Left lung (tissue), 10 donors: ENCODE results near the gene FAXC. TPM values are rescaled to one million over a fixed set of nuclear protein-coding genes. Genes with fewer than 3 reads are reported as not detected.

Experiments used
- ATAC-seq: fragments of 200-7000 bp; cut with Tn5 transposase; one replicate; pipeline ENCODE4 v1.9.1; 2020; ENCODE audit warnings: moderate library complexity
- DNase-seq, 4 donors: peaks; one replicate each; pipeline ENCODE4 v3.0.0-alpha.2; 2013 to 2020
- H3K27ac ChIP-seq, 2 donors: fragments of 200-600 bp; sonication (generic) in 1 of 2; one replicate each; pipeline versions ENCODE4 v1.5.0 to v1.8.0; 2020 to 2021
- H3K27me3 ChIP-seq, 2 donors: fragments of 200-600 bp; sonication (generic) in 1 of 2; one replicate each; pipeline versions ENCODE4 v1.5.0 to v1.8.0; 2020 to 2021
- H3K36me3 ChIP-seq, 2 donors: fragments of 200-600 bp; sonication (generic) in 1 of 2; one replicate each; pipeline versions ENCODE4 v1.5.0 to v1.8.0; 2020 to 2021
- H3K4me1 ChIP-seq, 2 donors: fragments of 200-600 bp; one replicate each; pipeline ENCODE4 v1.8.0; 2021
- H3K4me3 ChIP-seq, 2 donors: fragments of 200-600 bp; sonication (generic) in 1 of 2; one replicate each; pipeline versions ENCODE4 v1.5.0 to v1.8.0; 2020 to 2021; ENCODE audit warnings: mild to moderate bottlenecking in 1 of 2
- H3K9me3 ChIP-seq, 2 donors: fragments of 200-600 bp; sonication (generic) in 1 of 2; one replicate each; pipeline versions ENCODE4 v1.5.0 to v1.8.0; 2020 to 2021
- intact Hi-C, 2 donors: fragments of 100-400 bp; cut with DNase I; formaldehyde crosslinking; loops; one replicate each; pipeline versions ENCODE4 v1.11.2 to v1.14.2; 2022
- polyA plus RNA-seq, 6 donors: library from polyadenylated mRNA; unstranded; fragments of 120-200 nt; gene quantifications; one replicate each; pipeline ENCODE4 v1.2.1, GENCODE V29; 2013; ENCODE audit not compliant: insufficient read length in 6 of 6
- total RNA-seq, 2 donors: library from RNA; stranded (reverse); fragmentation: NEBNext Ultra II Directional; extraction: Animal tissue kit (Norgen Biotek cat#: 25700); gene quantifications; one replicate each; pipeline ENCODE4 v1.2.1, GENCODE V29; 2021
- TF ChIP-seq, protein P1 (sequence below), 2 donors: fragments of 200-600 bp; sonication (generic) in 1 of 2; IDR thresholded peaks; one replicate each; pipeline versions ENCODE4 v1.5.0 to v1.8.0; 2021; ENCODE audit warnings: antibody characterized with exemption in 2 of 2
- donor health status: DM: no; HTN: yes; CAD: no.
- donor health status: DM: no; HTN: no; CAD: no.

FAXC gene
- total and polyA plus RNA-seq, 8 donors, result 5.2 to 12.7 (median 8.6) TPM

DNA sequence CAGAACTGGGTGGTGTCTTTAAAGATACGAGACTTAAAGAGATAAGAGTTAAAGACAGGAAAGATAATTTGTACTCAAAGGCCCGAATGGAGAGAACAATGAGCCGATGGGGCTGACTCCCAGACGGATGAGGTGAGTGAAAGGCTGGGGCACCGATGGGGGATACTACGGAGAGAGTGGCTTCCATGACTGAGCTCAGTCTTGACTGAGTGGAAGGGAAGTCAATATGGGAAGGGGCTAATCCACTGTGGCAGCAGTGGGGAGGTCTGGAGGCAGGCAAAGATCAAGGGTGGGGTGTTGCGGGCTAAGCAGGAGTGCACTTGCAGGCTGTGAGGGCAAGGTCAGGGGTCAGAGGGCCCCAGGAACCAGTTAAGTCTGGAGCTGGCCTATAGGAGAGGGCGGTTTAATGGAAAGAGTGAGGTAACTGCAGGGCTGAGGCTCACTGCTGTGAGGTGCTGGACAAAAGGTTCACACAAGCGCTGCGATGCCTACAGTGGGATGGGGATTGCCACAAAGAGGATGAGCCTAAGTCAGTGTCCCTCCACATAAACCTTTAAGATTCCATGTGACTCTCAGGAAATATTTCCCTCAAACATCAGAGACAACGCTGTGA, 42.1 kb downstream of the FAXC start:
- Histone ChIP-seq H3K4me3 (no peak overlapping the region), H3K9me3 (no peaks in the 10 kb centered on the region), H3K27me3 (no peaks in the 10 kb centered on the region), H3K4me1 (no peaks in the 10 kb centered on the region), H3K36me3 (no peaks in the 10 kb centered on the region), H3K27ac (no peak overlapping the region)
- no peak for ATAC-seq
- intact Hi-C loops, result no loop called here
- no peak for DNase-seq
- TF ChIP-seq, protein P1, sequence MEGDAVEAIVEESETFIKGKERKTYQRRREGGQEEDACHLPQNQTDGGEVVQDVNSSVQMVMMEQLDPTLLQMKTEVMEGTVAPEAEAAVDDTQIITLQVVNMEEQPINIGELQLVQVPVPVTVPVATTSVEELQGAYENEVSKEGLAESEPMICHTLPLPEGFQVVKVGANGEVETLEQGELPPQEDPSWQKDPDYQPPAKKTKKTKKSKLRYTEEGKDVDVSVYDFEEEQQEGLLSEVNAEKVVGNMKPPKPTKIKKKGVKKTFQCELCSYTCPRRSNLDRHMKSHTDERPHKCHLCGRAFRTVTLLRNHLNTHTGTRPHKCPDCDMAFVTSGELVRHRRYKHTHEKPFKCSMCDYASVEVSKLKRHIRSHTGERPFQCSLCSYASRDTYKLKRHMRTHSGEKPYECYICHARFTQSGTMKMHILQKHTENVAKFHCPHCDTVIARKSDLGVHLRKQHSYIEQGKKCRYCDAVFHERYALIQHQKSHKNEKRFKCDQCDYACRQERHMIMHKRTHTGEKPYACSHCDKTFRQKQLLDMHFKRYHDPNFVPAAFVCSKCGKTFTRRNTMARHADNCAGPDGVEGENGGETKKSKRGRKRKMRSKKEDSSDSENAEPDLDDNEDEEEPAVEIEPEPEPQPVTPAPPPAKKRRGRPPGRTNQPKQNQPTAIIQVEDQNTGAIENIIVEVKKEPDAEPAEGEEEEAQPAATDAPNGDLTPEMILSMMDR (IDR thresholded peaks at IDR 0.05), result no peak

DNA sequence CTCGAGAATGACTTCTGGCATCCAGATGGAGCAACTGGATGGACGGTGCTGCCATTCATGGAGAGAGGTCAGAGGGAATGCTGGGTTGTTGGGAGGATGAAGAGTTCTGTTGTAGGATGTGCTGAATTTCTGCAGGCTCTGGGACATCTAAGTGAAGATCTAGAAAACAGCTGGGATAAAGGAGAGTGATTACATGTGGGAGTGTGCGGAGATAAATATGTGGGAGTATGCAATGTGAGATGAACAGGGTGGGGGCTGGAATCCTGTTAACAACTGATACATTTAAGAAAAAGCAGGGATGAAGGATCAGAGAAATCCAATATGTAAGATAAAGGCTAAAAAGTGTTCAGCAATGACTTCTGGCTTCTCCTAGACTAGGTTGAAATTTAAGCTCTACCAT, 43.1 kb downstream of the FAXC start:
- H3K27ac ChIP-seq, result no peak overlapping the region
- ATAC-seq, result no peak
- TF ChIP-seq, protein P1 (IDR thresholded peaks at IDR 0.05), result no peak
- no peaks in the 10 kb centered on the region for H3K27me3 ChIP-seq
- H3K4me1 ChIP-seq, result no peaks in the 10 kb centered on the region
- no peaks in the 10 kb centered on the region for H3K9me3 ChIP-seq
- H3K4me3 ChIP-seq, result no peak overlapping the region
- intact Hi-C loops, result no loop called here
- no peaks in the 10 kb centered on the region for H3K36me3 ChIP-seq
- no peak for DNase-seq

DNA sequence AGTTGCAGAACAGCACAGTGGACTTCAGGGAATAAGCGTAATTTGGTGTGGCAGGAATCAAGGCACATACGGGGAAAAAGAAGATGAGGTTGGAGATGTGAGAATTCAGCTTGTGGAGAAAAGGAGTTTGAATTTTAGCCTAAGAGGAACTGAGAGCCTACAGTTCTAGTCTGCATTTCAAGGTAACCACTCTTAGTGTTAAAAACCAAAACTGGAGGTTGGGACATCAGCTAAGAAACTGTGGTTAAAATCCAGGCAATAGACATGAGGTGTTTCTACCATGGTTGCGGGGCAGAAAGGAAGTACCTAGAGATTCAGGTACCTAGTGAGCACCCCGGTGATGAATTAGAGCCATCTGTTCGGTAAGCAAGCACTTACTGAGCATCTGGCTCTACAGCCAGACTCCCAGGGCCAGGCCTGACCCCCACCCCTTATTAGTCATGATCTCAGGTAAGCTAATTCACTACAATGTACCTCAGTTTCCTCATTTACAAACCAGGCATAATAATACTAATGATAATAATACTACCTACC, 44.4 kb downstream of the FAXC start:
- ATAC-seq, result no peak
- H3K27me3 ChIP-seq, result no peaks in the 10 kb centered on the region
- no peak overlapping the region for H3K4me3 ChIP-seq
- no peaks in the 10 kb centered on the region for H3K9me3 ChIP-seq
- no peaks in the 10 kb centered on the region for H3K36me3 ChIP-seq
- no peak for DNase-seq
- TF ChIP-seq, protein P1 (IDR thresholded peaks at IDR 0.05), result no peak
- H3K27ac ChIP-seq, result no peak overlapping the region
- intact Hi-C loops, result no loop called here
- H3K4me1 ChIP-seq, result no peaks in the 10 kb centered on the region

DNA sequence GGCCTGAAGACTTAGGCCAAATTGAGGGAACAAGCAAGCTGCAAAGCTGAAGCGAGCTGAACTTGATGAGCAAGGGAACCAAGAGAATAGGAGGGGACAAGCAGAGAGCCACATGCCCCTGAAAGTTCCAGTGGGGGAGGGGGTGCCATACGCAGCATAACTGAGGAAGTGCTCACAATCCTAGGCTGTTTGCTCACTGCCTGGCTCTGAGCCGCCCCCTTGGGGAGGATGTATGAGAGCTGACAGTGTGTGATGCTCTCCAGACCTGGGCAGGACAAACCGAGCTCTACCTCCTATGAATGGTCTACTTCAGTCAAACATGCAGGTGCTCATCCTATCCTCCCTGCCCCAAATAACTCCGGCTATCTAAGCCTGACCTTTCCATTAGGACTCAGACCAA, 52.1 kb downstream of the FAXC start:
- intact Hi-C loops, result no loop called here

DNA sequence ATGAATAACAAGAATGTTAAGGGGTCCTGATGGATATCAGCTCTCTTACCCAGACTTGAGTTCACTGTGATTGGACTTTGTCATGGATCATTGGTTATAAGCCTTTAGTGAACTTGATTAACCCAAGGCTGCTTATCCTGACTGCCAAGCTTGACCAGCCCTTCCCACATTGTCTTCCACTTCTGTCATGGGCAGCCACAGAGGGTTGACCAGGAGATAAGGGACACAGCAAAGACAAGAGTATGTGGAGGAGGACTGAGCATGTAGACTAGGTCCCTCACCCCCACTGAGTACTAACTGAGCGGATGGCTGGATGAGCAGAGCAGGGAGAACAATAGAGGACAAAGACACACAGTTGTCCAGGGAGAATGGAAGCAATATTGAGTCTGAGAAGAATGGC, 52.5 kb downstream of the FAXC start:
- Histone ChIP-seq H3K4me1 (no peaks in the 10 kb centered on the region), H3K36me3 (no peaks in the 10 kb centered on the region), H3K27ac (no peak overlapping the region), H3K27me3 (no peaks in the 10 kb centered on the region), H3K9me3 (no peaks in the 10 kb centered on the region), H3K4me3 (no peak overlapping the region)
- ATAC-seq (no peak), DNase-seq (no peak)
- intact Hi-C loops, result no loop called here
- TF ChIP-seq, protein P1 (IDR thresholded peaks at IDR 0.05), result no peak

More for the DNA sequence above, 52.1 kb downstream of the FAXC start:
- Histone ChIP-seq H3K27ac (no peak overlapping the region), H3K9me3 (no peaks in the 10 kb centered on the region), H3K4me1 (no peaks in the 10 kb centered on the region), H3K4me3 (no peak overlapping the region), H3K27me3 (no peaks in the 10 kb centered on the region), H3K36me3 (no peaks in the 10 kb centered on the region)
- TF ChIP-seq, protein P1 (IDR thresholded peaks at IDR 0.05), result no peak
- DNase-seq, result no peak
- ATAC-seq, result no peak
